Effector CD4-positive, alpha-beta T cell (primary cell): ENCODE data around the gene HDAC11.
A peak's percentile ranks its signal among the peaks of the same experiment; 100 is the strongest.
"Not testable (repeated sequence)": the region's sequence is repeated elsewhere in the genome, so short reads cannot be mapped to it uniquely, and the experiment has no call there.

ENCODE experiments used
- DNase-seq: peaks from one replicate; pipeline ENCODE4 v3.0.0-alpha.2; 2020

The HDAC11 gene

GRCh38 chr3:13470894-13471574 lies 9.1 kb upstream of the HDAC11 start:
- no peak for DNase-seq

GRCh38 chr3:13472286-13472685 lies 7.8 kb upstream of the HDAC11 start:
- DNase-seq, result no peak

- DNase-seq, result no peak
Measured at GRCh38 chr3:13473020-13473419, 7.1 kb upstream of the HDAC11 start.

GRCh38 chr3:13474021-13474420 lies 6.1 kb upstream of the HDAC11 start:
- DNase-seq, result no peak

GRCh38 chr3:13474776-13475303 lies 5.3 kb upstream of the HDAC11 start:
- DNase-seq, result no peak

DNA sequence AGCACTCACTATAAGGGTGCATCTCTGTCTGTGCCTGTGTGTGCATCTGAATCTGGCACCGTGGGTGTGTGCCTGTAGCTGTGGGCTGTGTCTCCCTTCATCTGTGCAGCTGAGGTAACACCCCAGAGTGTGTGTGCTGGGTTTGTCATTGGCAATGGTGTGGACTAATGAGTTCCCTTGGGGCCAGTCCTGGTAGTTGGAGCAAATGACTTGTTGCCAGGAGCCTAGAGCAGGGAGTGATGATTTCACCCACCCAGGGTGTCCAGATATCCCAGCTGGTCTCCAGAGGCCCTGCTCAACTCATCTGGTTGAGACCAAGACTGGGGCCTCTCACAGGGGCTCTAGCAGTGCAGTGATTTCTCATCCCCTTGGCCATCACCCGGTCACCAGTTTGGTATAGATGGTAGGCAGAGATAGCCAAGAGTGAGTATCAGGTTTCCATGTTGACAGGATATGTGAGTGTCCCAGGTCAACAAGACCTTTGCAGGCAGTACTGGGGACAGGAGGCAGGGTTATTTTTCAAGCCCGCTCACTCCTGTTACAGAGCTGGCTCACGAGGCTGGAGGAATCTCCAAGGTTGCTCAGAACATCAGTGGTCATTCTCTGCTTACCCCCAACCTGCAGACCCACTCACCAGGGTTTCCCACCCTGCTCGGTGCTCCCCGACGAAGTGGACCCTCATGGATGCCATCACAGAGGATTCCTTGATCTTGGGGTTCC lies 4.1 kb upstream of the HDAC11 start:
- no peak for DNase-seq

DNA sequence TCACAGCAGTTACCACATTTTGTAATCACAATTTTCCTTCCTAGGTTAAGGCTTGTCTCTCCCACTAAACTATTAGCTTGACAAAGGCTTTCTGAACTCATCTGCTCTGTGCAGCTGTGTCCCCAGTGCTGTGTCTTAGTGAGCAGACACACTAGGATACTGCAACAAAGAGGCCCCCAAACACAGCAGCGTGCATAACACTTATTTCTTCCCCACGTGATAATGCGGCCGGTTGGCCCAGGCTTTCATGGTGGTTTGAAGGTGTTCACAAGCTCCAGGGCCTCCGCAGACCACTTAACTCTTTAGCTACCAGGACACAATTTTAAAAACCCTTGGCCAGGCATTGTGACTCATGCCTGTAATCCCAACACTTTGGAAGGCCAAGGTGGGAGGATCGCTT lies 2.2 kb upstream of the HDAC11 start:
- DNase-seq, result no peak

DNA sequence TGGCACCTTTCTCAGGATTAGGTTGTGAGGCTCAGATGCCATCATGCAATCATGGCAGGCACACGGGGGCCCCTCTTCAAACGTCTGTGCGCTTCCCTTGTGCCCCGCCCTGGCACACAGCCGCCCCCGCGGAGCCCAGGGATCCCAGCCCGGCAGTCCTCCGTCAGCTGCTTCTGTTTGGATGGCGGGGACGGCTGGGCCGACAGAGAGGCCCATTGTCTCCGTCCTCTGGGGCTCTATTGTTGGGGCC lies 849 bp upstream of the HDAC11 start:
- DNase-seq, result no peak

DNA sequence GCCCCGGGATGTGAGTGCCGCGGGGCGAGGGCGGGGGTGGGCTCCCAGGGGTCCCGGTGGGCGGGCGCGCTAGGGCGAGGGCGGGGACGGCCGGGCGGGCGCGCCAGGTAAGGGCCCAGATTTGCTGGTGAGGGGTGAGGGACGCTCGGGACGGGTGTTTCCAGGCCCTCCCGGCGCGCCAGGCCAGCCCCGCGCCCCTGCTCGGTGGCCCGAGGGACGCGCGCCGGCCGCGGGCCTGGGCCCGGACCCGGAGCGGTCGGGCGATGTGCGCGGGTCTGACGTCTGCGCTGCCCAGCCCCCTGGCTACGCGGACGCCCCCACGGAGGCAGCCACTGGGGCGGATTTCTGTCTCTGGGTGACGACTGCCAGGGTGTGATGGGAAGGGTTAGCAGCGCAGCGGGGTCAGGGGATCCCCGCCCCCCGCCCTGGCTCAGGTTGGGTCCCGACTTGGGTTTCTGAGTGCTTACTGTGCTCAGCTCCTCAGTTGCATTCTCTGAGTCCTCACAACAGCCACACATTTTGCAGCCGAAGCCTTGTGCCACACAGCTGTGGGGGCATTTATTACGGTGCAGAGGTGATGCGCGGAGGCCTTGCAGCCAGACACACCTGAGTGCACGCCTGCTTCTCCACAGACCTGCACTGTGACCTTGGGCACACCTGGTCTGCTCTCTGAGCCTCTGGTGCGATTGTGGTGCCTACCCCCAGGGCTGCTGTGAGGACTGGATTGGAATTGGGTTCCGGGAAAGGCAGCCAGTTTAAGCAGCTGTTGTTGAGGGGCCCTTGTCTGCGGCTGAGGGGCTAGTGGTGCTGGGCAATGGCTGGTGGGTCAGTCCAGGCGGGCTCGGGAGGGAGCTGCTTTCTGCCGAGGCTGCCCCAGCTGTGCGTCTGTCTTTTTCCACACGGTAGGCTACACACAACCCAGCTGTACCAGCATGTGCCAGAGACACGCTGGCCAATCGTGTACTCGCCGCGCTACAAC lies 523 bp downstream of the HDAC11 start:
- peak; percentile 46 for DNase-seq

DNA sequence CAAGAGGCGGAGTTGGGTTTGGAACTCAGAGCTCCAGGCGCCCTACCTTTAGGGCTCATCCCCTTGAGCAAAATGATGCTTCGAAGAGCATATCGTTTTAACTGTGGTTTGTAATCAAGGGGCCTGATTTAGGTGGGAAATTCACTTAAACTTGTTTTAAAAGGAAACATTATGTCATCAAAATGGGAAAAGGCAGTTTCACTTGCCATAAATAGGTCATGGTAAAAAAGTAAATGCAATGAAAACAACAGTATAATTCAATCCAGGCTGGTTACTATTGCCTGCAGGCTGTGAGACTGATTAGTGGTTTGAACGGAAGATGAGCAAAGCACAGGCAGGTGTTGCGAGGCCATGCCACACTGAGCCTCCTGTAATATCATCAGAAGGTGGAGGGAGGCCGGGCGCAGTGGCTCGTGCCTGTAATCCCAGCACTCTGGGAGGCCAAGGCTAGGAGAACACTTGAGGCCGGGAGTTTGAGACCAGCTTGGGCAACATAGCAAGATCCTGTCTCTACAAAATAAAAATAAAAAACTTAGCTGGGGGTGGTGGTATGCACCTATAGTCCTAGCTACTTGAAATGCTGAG lies 2.1 kb downstream of the HDAC11 start:
- DNase-seq, result no peak

GRCh38 chr3:13483286-13483685 lies 3.2 kb downstream of the HDAC11 start:
- no peak for DNase-seq

GRCh38 chr3:13483988-13484695 lies 4.0 kb downstream of the HDAC11 start:
- no peak for DNase-seq

- DNase-seq, result no peak
Measured at GRCh38 chr3:13484851-13485590, 4.9 kb downstream of the HDAC11 start.

DNA sequence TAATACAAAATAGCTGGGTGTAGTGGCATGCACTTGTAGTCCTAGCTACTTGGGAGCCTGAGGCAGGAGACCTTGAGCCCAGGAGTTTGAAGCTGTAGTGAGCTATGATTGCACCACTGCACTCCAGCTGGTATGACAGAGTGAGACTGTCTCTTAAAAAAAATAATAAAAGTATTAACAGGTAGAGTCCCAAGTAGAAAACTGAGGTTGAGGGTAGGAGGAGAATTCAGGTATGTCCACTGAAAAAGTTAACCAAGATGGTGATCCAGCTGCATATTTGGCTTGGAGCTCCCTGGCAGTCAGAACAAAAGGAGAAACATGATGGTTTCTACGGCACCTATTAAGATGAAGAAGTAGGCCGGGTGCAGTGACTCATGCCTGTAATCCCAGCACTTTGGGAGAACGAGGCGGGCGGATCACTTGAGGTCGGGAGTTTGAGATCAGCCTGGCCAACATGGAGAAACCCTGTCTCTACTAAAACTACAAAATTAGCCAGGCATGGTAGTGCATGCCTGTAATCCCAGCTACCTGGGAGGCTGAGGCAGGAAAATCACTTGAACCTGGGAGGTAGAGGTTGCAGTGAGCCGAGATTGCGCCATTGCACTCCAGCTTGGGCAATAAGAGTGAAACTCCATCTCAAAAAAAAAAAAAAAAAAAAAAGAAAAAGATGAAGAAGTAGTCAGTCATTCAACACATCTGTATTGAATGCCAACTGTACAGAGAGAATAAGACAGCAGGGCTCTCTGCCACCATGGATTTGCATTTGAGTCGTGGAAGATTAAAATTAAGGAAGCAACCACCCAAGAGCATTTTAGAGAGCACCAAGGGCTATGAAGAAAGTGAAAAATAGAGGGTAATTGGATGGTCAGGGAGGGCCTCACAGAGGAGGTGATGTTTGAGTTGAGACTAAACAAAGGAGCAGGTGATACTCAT lies 5.8 kb downstream of the HDAC11 start:
- not testable (repeated sequence) for DNase-seq

DNA sequence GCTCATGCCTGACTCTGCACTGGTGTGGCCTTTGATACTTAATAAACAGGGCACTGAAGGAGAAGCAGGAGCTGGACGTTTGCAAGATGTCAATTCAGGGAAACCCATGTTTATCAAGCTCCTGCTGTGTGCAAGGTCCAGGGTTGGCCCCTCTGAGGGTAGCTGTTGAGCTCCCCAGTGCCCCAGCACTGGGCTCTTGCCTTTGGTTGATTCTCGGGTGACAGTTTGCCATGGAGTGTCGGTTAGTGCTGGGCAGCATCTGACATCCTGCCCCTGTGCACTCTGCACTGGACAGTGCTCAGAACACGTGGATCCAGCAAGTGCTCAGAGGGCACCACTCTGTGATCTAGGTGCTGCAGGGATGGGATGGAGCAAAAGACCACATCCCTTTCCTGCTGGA lies 7.3 kb downstream of the HDAC11 start:
- DNase-seq, result no peak

- no peak for DNase-seq
Measured at GRCh38 chr3:13491206-13491974, 11.3 kb downstream of the HDAC11 start.

DNA sequence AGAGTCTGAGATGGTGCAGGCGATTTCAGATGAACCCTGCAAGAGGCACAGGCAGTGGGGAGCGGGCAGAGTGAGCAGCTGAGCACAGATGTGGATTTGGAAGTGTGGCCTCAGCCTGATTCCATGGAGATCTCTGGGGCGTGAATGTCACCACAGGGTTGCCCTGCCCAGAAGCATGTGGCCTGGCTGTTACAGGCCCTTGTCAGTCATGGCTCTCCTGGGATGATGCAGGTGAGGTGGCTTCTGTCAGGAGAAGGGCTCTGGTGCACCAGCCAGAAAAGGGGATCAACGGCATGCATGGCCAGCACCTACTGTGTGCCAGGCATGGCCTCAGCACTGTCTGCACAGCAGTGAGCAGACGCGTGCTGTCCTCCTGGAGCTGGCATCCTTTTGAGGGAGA lies 11.9 kb downstream of the HDAC11 start:
- DNase-seq, result no peak

- DNase-seq, result no peak
Measured at GRCh38 chr3:13492976-13493866, 13.1 kb downstream of the HDAC11 start.
